ENCODE data around the gene S100A9.
"Not testable (repeated sequence)": the region's sequence is repeated elsewhere in the genome, so short reads cannot be mapped to it uniquely, and the experiment has no call there.

The S100A9 gene

GRCh38 chr1:153357853-153358690, at the start of gene S100A9:
S100A9 (plus strand) TSS chr1:153357854; CDS start chr1:153358284, 430 bp downstream.
- no peak for DNase-seq (ENCODE audit: low read depth)

DNA sequence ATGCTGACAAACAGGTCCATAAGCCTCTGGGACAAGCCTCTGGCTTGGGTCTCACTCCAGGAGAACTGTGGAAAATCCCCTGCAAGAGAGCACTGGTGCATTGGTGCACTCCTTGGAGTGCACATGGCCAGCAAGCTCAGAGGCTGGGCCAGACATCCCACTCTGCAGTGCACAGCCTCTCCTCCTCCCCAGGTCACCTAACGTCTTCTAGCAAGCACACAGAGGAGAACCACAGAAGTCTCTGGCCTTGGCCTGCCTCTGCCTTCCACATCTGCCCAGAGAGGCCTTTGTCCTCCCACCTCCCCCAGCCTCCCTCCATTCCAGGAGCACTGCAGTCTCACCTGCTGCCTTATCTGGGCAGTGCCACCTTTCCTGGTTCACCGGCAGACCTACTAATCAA, 49.1 kb upstream of the S100A9 start:
- DNase-seq (ENCODE audit: low read depth), result no peak

GRCh38 chr1:153309441-153309840, 48.2 kb upstream of the S100A9 start:
- DNase-seq (ENCODE audit: low read depth), result no peak

GRCh38 chr1:153310526-153310925, 47.1 kb upstream of the S100A9 start:
- DNase-seq (ENCODE audit: low read depth), result no peak

GRCh38 chr1:153312570-153313186, 45.0 kb upstream of the S100A9 start, which contains the start of gene PGLYRP3:
PGLYRP3 (minus strand) TSS chr1:153312952; CDS start chr1:153310665, 2,287 bp downstream.
- DNase-seq (ENCODE audit: low read depth), result no peak

- no peak for DNase-seq (ENCODE audit: low read depth)
Observed at GRCh38 chr1:153313288-153313687, 44.4 kb upstream of the S100A9 start.

DNA sequence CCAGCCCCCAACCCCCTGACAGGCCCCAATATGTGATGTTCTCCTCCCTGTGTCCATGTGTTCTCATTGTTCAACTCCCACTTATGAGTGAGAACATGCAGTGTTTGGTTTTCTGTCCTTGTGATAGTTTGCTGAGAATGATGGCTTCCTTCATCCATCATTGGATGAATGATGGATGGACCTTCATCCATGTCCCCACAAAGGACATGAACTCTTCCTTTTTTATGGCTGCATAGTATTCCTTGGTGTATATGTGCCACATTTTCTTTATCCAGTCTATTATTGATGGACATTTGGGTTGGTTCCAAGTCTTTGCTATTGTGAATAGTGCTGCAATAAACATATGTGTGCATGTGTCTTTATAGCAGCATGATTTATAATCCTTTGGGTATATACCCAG, 43.3 kb upstream of the S100A9 start:
- DNase-seq (ENCODE audit: low read depth), result not testable (repeated sequence)

DNA sequence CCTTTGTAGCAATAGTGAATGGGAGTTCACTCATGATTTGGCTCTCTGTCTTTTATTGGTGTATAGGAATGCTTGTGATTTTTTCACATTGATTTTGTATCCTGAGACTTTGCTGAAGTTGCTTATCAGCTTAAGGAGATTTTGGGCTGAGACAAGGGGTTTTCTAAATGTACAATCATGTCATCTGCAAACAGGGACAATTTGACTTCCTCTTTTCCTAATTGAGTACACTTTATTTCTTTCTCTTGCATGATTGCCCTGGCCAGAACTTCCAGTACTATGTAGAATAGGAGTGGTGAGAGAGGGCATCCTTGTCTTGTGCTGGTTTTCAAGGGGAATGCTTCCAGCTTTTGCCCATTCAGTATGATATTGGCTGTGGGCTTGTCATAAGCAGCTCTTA, 41.6 kb upstream of the S100A9 start:
- DNase-seq (ENCODE audit: low read depth), result not testable (repeated sequence)

- not testable (repeated sequence) for DNase-seq (ENCODE audit: low read depth)
Observed at GRCh38 chr1:153318145-153318544, 39.5 kb upstream of the S100A9 start.

GRCh38 chr1:153322568-153322967, 35.1 kb upstream of the S100A9 start:
- DNase-seq (ENCODE audit: low read depth), result no peak

DNA sequence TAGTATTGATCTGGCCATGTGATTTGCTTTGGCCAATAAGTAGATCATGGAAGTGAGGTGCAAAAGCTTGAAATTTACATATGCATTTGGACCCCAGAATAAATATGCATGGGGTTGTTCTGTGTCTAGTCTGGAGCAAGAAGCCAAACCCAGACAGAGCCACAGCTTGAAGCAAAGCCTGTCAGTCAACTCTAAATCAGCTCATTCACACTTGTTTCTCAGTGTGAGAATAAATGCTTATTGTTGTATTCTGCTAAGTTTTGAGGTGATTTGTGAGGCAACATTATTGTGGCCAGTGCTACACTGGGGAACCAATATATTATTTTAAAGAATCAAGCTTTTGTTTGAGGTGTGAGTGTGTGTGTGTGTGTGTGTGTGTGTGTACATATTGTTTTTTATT, 32.7 kb upstream of the S100A9 start:
- no peak for DNase-seq (ENCODE audit: low read depth)

- DNase-seq (ENCODE audit: low read depth), result no peak
Observed at GRCh38 chr1:153333902-153334301, 23.8 kb upstream of the S100A9 start.

- DNase-seq (ENCODE audit: low read depth), result no peak
Observed at GRCh38 chr1:153336650-153337049, 21.0 kb upstream of the S100A9 start.

DNA sequence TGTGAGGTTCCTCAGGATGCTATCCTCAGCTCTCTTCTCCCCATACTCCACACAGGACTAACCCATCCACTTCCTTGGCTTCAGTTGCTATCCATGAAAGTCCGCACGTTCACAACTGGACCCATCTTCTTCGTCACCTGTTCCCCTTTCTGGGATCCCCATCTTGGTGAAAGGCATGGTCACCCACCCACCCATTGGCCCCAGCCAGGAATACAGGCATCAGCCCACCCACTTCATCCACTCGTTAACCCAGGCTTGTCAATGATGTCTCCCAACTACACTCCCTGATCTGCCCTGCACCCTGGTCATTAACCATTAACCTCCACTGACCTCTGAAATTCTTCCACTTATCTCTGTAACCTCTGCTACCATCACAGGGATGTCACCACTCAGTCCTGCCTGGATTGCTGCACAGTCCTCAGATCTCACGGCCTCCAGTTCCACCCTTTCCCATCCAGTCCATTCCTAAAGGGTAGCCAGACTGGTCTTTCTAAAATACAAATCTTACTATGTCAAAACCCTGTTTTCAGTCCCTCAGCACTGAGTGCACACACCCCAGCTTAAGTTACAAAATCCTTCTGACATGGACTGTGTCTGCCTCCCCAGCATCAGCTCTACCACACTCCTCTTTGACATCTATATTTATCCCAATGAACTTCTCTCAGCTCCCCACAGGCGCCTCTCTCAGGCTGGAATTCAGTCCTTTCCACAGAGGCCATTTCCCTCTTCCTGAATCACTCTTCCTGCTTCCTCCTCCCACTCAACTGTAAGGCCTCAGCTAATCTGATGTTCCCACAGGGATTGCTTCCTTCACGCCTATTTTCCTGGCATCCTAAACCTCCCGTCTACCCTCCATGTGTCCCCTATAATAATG, 19.4 kb upstream of the S100A9 start:
- DNase-seq (ENCODE audit: low read depth), result no peak

GRCh38 chr1:153339802-153340201, 17.9 kb upstream of the S100A9 start:
- no peak for DNase-seq (ENCODE audit: low read depth)

GRCh38 chr1:153340356-153340755, 17.3 kb upstream of the S100A9 start:
- DNase-seq (ENCODE audit: low read depth), result no peak

GRCh38 chr1:153341431-153341934, 16.2 kb upstream of the S100A9 start:
- no peak for DNase-seq (ENCODE audit: low read depth)

- no peak for DNase-seq (ENCODE audit: low read depth)
Observed at GRCh38 chr1:153342178-153342577, 15.5 kb upstream of the S100A9 start.

- no peak for DNase-seq (ENCODE audit: low read depth)
Observed at GRCh38 chr1:153343040-153343681, 14.5 kb upstream of the S100A9 start.

DNA sequence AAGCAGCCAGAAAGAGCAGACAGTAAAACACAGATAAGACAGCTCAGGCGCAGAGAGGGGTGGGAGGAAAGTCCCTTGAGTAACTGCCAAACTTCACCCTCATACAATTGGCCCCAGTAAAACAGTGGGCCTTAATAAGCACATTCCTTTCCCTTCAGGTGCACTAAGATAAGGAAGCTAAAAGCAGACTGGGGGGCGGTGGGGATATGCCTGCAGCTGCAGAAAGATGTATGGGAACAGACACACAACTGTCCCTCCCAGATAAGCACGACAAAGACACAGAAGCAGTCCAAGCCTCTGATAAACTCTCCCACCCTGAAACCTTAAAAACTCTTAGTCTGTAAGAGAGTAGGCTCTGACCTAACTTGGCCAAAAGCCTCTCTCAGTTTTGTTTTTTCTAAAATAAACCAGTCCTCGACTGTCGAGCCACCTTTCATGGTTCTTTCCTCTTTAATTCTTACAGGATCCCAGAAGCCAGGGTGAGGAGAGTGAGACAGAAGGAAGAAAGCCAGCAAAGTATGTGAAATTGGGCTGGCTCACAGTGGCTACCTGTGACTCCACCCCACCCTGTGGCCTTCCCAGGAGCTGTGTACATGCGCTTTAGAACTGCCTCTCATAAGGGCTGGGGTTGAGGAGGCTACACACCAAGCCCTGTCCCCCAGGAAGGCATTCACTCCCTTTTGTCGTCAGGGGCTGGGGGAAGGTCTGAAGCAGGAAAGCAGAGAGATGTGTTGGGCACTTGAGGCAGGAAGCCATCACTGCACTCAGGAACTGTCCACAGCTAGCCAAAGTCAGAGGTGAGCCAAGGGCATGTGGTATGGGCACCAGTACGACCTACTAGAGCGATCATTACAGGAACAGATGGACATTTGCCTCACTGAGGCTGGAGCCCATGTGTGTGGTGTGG, 13.6 kb upstream of the S100A9 start:
- DNase-seq (ENCODE audit: low read depth), result no peak

DNA sequence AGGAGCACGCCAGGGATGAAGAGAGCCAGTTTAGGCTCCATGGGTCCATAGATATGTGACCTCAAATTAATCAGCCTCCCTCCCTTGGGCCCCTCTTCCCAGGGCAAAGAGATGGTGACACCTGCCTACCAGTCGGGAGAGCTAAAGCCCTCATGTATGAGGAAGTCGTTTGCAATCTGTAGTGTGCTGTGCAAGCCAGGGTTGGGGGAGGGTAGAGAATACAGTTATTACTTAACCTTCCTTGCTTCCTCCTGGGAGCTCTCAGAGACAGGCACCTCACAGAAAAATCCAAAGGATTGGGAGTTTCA, 13.0 kb upstream of the S100A9 start:
- no peak for DNase-seq (ENCODE audit: low read depth)

Measured in stimulated activated CD8-positive, alpha-beta memory T cell treated with anti-CD3 and anti-CD28 coated beads, Interleukin-12 subunit alpha, Interleukin-12 subunit beta, amount 100 ng/mL, for 1 hour (primary cell).